Panc1 (cell line): ENCODE data around the gene SIGLEC1. TPM values are rescaled to one million over a fixed set of nuclear protein-coding genes. Genes with fewer than 3 reads are reported as not detected.
A peak's percentile ranks its signal among the peaks of the same experiment; 100 is the strongest.

Experiments
- ATAC-seq: fragments of 200-7000 bp; cut with Tn5 transposase; 2 replicates; pipeline ENCODE4 v1.9.1; 2020; ENCODE audit warnings: mild to moderate bottlenecking, moderate library complexity
- BruUV-seq: library from RNA; stranded (reverse); fragments of 400-500 nt; replicated peaks from 2 replicates; lab custom pipeline; 2021; lab: Mats Ljungman, UMichigan
- CTCF ChIA-PET: fragments of 300-600 bp; sonication (Branson Sonifier 250); formaldehyde crosslinking; loops from one replicate; lab custom pipeline; 2022; ENCODE audit warnings: antibody characterized with exemption; lab: Charles Lee
- POLR2A ChIA-PET: fragments of 300-600 bp; sonication (Branson Sonifier 250); formaldehyde crosslinking; loops from one replicate; lab custom pipeline; 2022; ENCODE audit warnings: antibody characterized with exemption; lab: Charles Lee
- DNase-seq: peaks from one replicate; pipeline ENCODE4 v3.0.0-alpha.2; 2010; ENCODE audit warnings: low read depth, low spot score
- H3K27ac ChIP-seq: 2 replicates; pipeline ENCODE4 v1.5.1; 2011; ENCODE audit warnings: mild to moderate bottlenecking, low read length, inconsistent platforms
- H3K27me3 ChIP-seq: fragments of 200-500 bp; sonication (Bioruptor generic); 2 replicates; pipeline ENCODE4 v1.6.0; 2014; ENCODE audit warnings: low read length, inconsistent platforms; ENCODE audit not compliant: control insufficient read depth, insufficient read depth
- H3K36me3 ChIP-seq: fragments of 200-500 bp; sonication (Bioruptor generic); 2 replicates; pipeline ENCODE4 v1.5.1; 2014; ENCODE audit warnings: inconsistent platforms, mild to moderate bottlenecking, low read length, moderate library complexity; ENCODE audit not compliant: control insufficient read depth, insufficient read depth
- H3K4me1 ChIP-seq: 2 replicates; pipeline ENCODE4 v1.5.1; 2011; ENCODE audit warnings: inconsistent platforms, mild to moderate bottlenecking, low read length, moderate library complexity; ENCODE audit not compliant: control insufficient read depth, insufficient read depth
- H3K4me3 ChIP-seq, 2 experiments: 2 replicates each; pipeline ENCODE4 v1.5.1; 2011 to 2012; ENCODE audit warnings: low read depth in 2 of 2, low read length in 2 of 2, mild to moderate bottlenecking in 2 of 2, inconsistent platforms in 1 of 2, moderate library complexity in 1 of 2
- H3K9me3 ChIP-seq: fragments of 200-500 bp; sonication (Bioruptor generic); 2 replicates; pipeline ENCODE4 v1.5.1; 2014; ENCODE audit warnings: low read depth, mild to moderate bottlenecking, inconsistent platforms, low read length, moderate library complexity; ENCODE audit not compliant: control insufficient read depth, insufficient read depth
- CTCF ChIP-seq: fragments of 450-650 bp; IDR thresholded peaks from 2 replicates; pipeline ENCODE4 v1.5.1; 2017; ENCODE audit warnings: mild to moderate bottlenecking
- POLR2AphosphoS5 ChIP-seq: IDR thresholded peaks from 2 replicates; pipeline ENCODE4 v1.6.1; 2012; ENCODE audit warnings: mild to moderate bottlenecking, low read depth, low read length, moderate library complexity
- REST ChIP-seq, 2 experiments: IDR thresholded peaks; 2 replicates each; pipeline ENCODE4 v1.6.1; 2011 to 2012; ENCODE audit warnings: low read depth in 2 of 2, control low read depth in 1 of 2, low read length in 1 of 2, mild to moderate bottlenecking in 1 of 2, moderate library complexity in 1 of 2; ENCODE audit not compliant: insufficient read depth in 1 of 2
- SIN3A ChIP-seq: IDR thresholded peaks from 2 replicates; pipeline ENCODE4 v1.6.1; 2012; ENCODE audit warnings: low read depth, mild to moderate bottlenecking, low read length, moderate library complexity, borderline replicate concordance; ENCODE audit not compliant: insufficient read depth
- TCF7L2 ChIP-seq: IDR thresholded peaks from 2 replicates; pipeline ENCODE4 v1.6.1; 2011; ENCODE audit warnings: mild to moderate bottlenecking, low read depth, low read length, inconsistent platforms
- in situ Hi-C: cut with HindIII; loops from 2 replicates; pipeline ENCODE4 v1.10.0; 2016; ENCODE audit warnings: low sequenced_read_pairs, low pct_unique_long_range_greater_than_20kb
- intact Hi-C: fragments of 100-400 bp; cut with micrococcal nuclease; formaldehyde crosslinking; loops from one replicate; pipeline ENCODE4 v1.10.0; 2022; ENCODE audit not compliant: unreplicated experiment
- total RNA-seq: library from RNA; stranded (reverse); gene quantifications from one replicate; pipeline ENCODE4 v1.2.1, GENCODE V29; 2021; ENCODE audit not compliant: unreplicated experiment

Gene SIGLEC1
- total RNA-seq, 1 experiment from 2014 or later = 0.03 TPM

GRCh38 chr20:3690413-3690812 lies 22.0 kb downstream of the SIGLEC1 start:
- H3K9me3 ChIP-seq = no peaks in the 10 kb centered on the region
- ChIA-PET CTCF (no interaction called here), POLR2A (no interaction called here)
- no peaks in the 10 kb centered on the region for H3K27me3 ChIP-seq
- in situ Hi-C loops (no loop called here), intact Hi-C loops (no loop called here)
- no peaks in the 10 kb centered on the region for H3K36me3 ChIP-seq
- no TSS peak for BruUV-seq
- ATAC-seq (no peak), DNase-seq (no peak)
- TF ChIP-seq CTCF (no peak), SIN3A (no peak), POLR2AphosphoS5 (no peak), TCF7L2 (no peak), REST (IDR thresholded peaks at IDR 0.05; ENCODE audit: insufficient read depth in 1 of 2, low read depth in 2 of 2, low read length in 1 of 2) (no peak)
- no peak overlapping the region for H3K4me3 ChIP-seq
- no peak overlapping the region for H3K27ac ChIP-seq
- no peaks in the 10 kb centered on the region; the same call in 1 of the 2 replicates for H3K4me1 ChIP-seq

DNA sequence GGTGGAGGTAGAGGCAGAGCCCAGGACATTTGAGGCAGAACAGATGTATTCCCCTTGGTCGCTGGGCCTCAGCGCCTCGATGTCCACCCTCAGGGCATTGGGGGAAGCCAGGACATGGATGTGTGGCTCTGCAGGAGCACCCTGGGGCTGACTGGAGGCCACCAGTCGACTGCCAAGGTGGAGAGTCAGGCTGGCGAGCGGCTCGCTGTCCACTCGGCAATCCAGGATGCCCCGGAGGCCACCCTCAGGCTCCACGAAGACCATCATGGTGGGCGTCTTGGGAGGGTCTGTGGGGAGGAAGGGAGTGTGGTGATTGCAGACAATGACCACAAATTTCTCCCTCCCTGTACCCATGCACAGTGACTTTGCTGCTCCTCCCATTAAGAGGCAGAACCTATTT lies 22.4 kb downstream of the SIGLEC1 start:
- no peaks in the 10 kb centered on the region for H3K27me3 ChIP-seq
- H3K36me3 ChIP-seq = no peaks in the 10 kb centered on the region
- no TSS peak for BruUV-seq
- intact Hi-C loops = no loop called here
- ChIA-PET POLR2A (no interaction called here), CTCF (no interaction called here)
- ATAC-seq (no peak), DNase-seq (no peak)
- in situ Hi-C loops = no loop called here
- H3K27ac ChIP-seq = no peak overlapping the region
- no peaks in the 10 kb centered on the region for H3K9me3 ChIP-seq
- no peaks in the 10 kb centered on the region; the same call in 1 of the 2 replicates for H3K4me1 ChIP-seq
- TF ChIP-seq POLR2AphosphoS5 = no peak
- no peak overlapping the region for H3K4me3 ChIP-seq

- no peaks in the 10 kb centered on the region for H3K9me3 ChIP-seq
- intact Hi-C loops (no loop called here), in situ Hi-C loops (no loop called here)
- DNase-seq = no peak
- H3K27ac ChIP-seq = no peak overlapping the region
- peak; percentile 53; the same call in 1 of the 2 replicates for ATAC-seq
- TF ChIP-seq SIN3A = no peak
- no peak for TF ChIP-seq REST (IDR thresholded peaks at IDR 0.05; ENCODE audit: insufficient read depth in 1 of 2, low read depth in 2 of 2, low read length in 1 of 2)
- TF ChIP-seq POLR2AphosphoS5 = no peak
- TF ChIP-seq TCF7L2 = no peak
- TF ChIP-seq CTCF = no peak
- H3K36me3 ChIP-seq = no peaks in the 10 kb centered on the region
- H3K27me3 ChIP-seq = no peaks in the 10 kb centered on the region
- ChIA-PET CTCF (interaction anchor here (0.6 to 0.7 kb wide), 2 partner anchors 9 to 123 kb away, joined by 4 to 8 read pairs; no protein-coding TSS in a partner anchor), POLR2A (no interaction called here)
- no TSS peak for BruUV-seq
- no peak overlapping the region for H3K4me3 ChIP-seq
- H3K4me1 ChIP-seq = no peaks in the 10 kb centered on the region; the same call in 1 of the 2 replicates
These were observed 24.7 kb downstream of the SIGLEC1 start for GRCh38 chr20:3687655-3688054.
